Testis (tissue), 5 donors: ENCODE data around the gene MYBPC1. TPM values are rescaled to one million over a fixed set of nuclear protein-coding genes. Genes with fewer than 3 reads are reported as not detected.
"Not testable (repeated sequence)": the region's sequence is repeated elsewhere in the genome, so short reads cannot be mapped to it uniquely, and the experiment has no call there.

ENCODE experiments used
- DNase-seq: peaks from one replicate; pipeline ENCODE4 v3.0.0-alpha.2; 2019
- H3K27ac ChIP-seq, 2 donors: fragments of 200-600 bp; sonication (generic); one replicate each; pipeline ENCODE4 v1.5.1; 2019
- H3K27me3 ChIP-seq: fragments of 200-600 bp; sonication (generic); one replicate; pipeline ENCODE4 v1.5.1; 2019
- H3K36me3 ChIP-seq: fragments of 200-600 bp; sonication (generic); one replicate; pipeline ENCODE4 v1.5.1; 2017; ENCODE audit warnings: low read depth; ENCODE audit errors: missing control alignments
- H3K4me1 ChIP-seq: fragments of 200-600 bp; sonication (generic); one replicate; pipeline ENCODE4 v1.5.1; 2019
- H3K4me3 ChIP-seq, 2 donors: fragments of 200-600 bp; sonication (generic); one replicate each; pipeline ENCODE4 v1.5.1; 2017 to 2019
- H3K9me3 ChIP-seq: fragments of 200-600 bp; sonication (generic); one replicate; pipeline ENCODE4 v1.5.1; 2017
- CTCF ChIP-seq, 3 experiments: fragments of 450-650 bp in 2 of 3; fragments of 200-600 bp in 1 of 3; sonication (generic) in 1 of 3; IDR thresholded peaks; one replicate each; pipeline ENCODE4 v1.5.1; 2016 to 2019; ENCODE audit warnings: antibody characterized with exemption in 3 of 3, mild to moderate bottlenecking in 2 of 3, moderate library complexity in 1 of 3
- POLR2A ChIP-seq: fragments of 450-650 bp; IDR thresholded peaks from one replicate; pipeline ENCODE4 v1.6.1; 2017; ENCODE audit warnings: antibody characterized with exemption, mild to moderate bottlenecking, moderate library complexity
- WGBS, 2 donors: methylation state at CpG; one replicate each; pipeline ENCODE4 v1.1.5; 2018; 5-methylcytosine and 5-hydroxymethylcytosine counted together
- intact Hi-C: fragments of 100-400 bp; cut with DNase I; formaldehyde crosslinking; loops from one replicate; pipeline ENCODE4 v1.15.1; 2023; ENCODE audit warnings: low total_unique reads
- long read RNA-seq, 2 donors: transcript quantifications; one replicate each; lab custom pipeline, GENCODE V29; 2026
- polyA plus RNA-seq: library from polyadenylated mRNA; stranded (reverse); fragments of 350-450 nt; fragmentation: Illumina TruSeq; extraction: RNeasy Lipid Tissue Mini Kit (QIAGEN cat#74804); gene quantifications from one replicate; pipeline ENCODE4 v1.2.3, GENCODE V29; 2014; ENCODE audit warnings: low read depth, low replicate concordance; ENCODE audit not compliant: insufficient read depth
- total RNA-seq, 2 donors: library from RNA; depleted of rRNA; stranded (reverse); fragments of >200 nt; gene quantifications; one replicate each; pipeline ENCODE4 v1.2.3, GENCODE V29; 2016

The MYBPC1 gene
- total RNA-seq, result 1 to 10 TPM; 2.5 to 3.7 TPM
- polyA plus RNA-seq, result 31.2 TPM
- long read RNA-seq, donor 1, result 0 reads
- long read RNA-seq, donor 2, result 0 reads

- Histone ChIP-seq H3K4me1 (no peaks in the 10 kb centered on the region), H3K9me3 (no peaks in the 10 kb centered on the region), H3K36me3 (no peaks in the 10 kb centered on the region), H3K27ac (no peak within 1 kb of the TSS), H3K4me3 (no peak within 1 kb of the TSS), H3K27me3 (no peaks in the 10 kb centered on the region)
- no peak for DNase-seq
- 42 to 48% methylated on average over 6 of the region's 6 CpGs for WGBS, 2 donors
- intact Hi-C loops, result no loop called here
- TF ChIP-seq POLR2A (no peak), CTCF (IDR thresholded peaks at IDR 0.05) (no peak)
Measured at GRCh38 chr12:101594700-101595099, at the start of gene MYBPC1. MYBPC1 (plus strand) TSS chr12:101594971; CDS start chr12:101595071, 100 bp downstream.

GRCh38 chr12:101551362-101552114, 43.2 kb upstream of the MYBPC1 start:
- TF ChIP-seq POLR2A (no peak), CTCF (IDR thresholded peaks at IDR 0.05) (no peak)
- intact Hi-C loops, result no loop called here
- WGBS, 2 donors, result 60 to 70% methylated on average over 6 of the region's 6 CpGs
- H3K36me3 ChIP-seq, result no peaks in the 10 kb centered on the region
- no peak overlapping the region for H3K4me3 ChIP-seq
- H3K27ac ChIP-seq, result no peak overlapping the region
- DNase-seq, result no peak
- H3K9me3 ChIP-seq, result no peaks in the 10 kb centered on the region
- no peaks in the 10 kb centered on the region for H3K27me3 ChIP-seq
- no peaks in the 10 kb centered on the region for H3K4me1 ChIP-seq

- no peak overlapping the region for H3K4me3 ChIP-seq
- TF ChIP-seq POLR2A, result no peak
- no peak for TF ChIP-seq CTCF (IDR thresholded peaks at IDR 0.05)
- WGBS, 2 donors, result 62% methylated on average over 4 of the region's 4 CpGs
- no peak for DNase-seq
- H3K36me3 ChIP-seq, result no peaks in the 10 kb centered on the region
- no peaks in the 10 kb centered on the region for H3K4me1 ChIP-seq
- intact Hi-C loops, result no loop called here
- H3K27ac ChIP-seq, result no peak overlapping the region
- no peaks in the 10 kb centered on the region for H3K9me3 ChIP-seq
- no peaks in the 10 kb centered on the region for H3K27me3 ChIP-seq
Measured at GRCh38 chr12:101552277-101552676, 42.5 kb upstream of the MYBPC1 start.

GRCh38 chr12:101557094-101557493, 37.7 kb upstream of the MYBPC1 start:
- intact Hi-C loops, result no loop called here
- Histone ChIP-seq H3K27me3 (no peaks in the 10 kb centered on the region), H3K4me1 (no peaks in the 10 kb centered on the region), H3K36me3 (no peaks in the 10 kb centered on the region), H3K4me3 (no peak overlapping the region), H3K27ac (no peak overlapping the region), H3K9me3 (no peaks in the 10 kb centered on the region)
- WGBS, 2 donors, result 87 to 90% methylated on average over 4 of the region's 4 CpGs
- no peak for TF ChIP-seq POLR2A
- no peak for TF ChIP-seq CTCF (IDR thresholded peaks at IDR 0.05)
- DNase-seq, result no peak

- not testable (repeated sequence) for H3K27ac ChIP-seq, H3K4me3 ChIP-seq
- WGBS, 2 donors, result 92 to 93% methylated on average over 7 of the region's 7 CpGs
Measured at GRCh38 chr12:101558726-101559125, 36.0 kb upstream of the MYBPC1 start.

More at GRCh38 chr12:101558726-101559125, 36.0 kb upstream of the MYBPC1 start:
- DNase-seq, H3K4me1 ChIP-seq, intact Hi-C loops, H3K27me3 ChIP-seq, H3K36me3 ChIP-seq, H3K9me3 ChIP-seq: not testable (repeated sequence)
